Mononuclear cell (primary cell): ENCODE measurements around the gene FGR. TPM values are rescaled to one million over a fixed set of nuclear protein-coding genes. Genes with fewer than 3 reads are reported as not detected.

Experiments
- H3K27me3 ChIP-seq: 2 replicates; pipeline ENCODE4 v1.6.0; 2011; ENCODE audit warnings: low read length, control low read depth; ENCODE audit not compliant: insufficient read depth
- H3K4me1 ChIP-seq: 2 replicates; pipeline ENCODE4 v1.5.1; 2011; ENCODE audit warnings: mild to moderate bottlenecking, low read length, control low read depth; ENCODE audit not compliant: insufficient read depth
- H3K4me3 ChIP-seq: 2 replicates; pipeline ENCODE4 v1.5.1; 2011; ENCODE audit warnings: mild to moderate bottlenecking, low read length, moderate library complexity
- H3K9me3 ChIP-seq: 2 replicates; pipeline ENCODE4 v1.5.1; 2011; ENCODE audit warnings: low read depth, mild to moderate bottlenecking, control low read depth, low read length
- total RNA-seq: library from RNA; depleted of rRNA; stranded (reverse); fragments of >200 nt; gene quantifications from one replicate; pipeline ENCODE4 v1.2.3, GENCODE V29; 2012

Gene FGR
- total RNA-seq, 1 donor, result 123 TPM

GRCh38 chr1:27583479-27583878 lies 51.5 kb downstream of the FGR start:
- Histone ChIP-seq H3K9me3 (no peaks in the 10 kb centered on the region), H3K4me3 (no peak overlapping the region), H3K27me3 (no peaks in the 10 kb centered on the region), H3K4me1 (no peaks in the 10 kb centered on the region)

- Histone ChIP-seq H3K9me3 (no peaks in the 10 kb centered on the region), H3K4me1 (peaks cover 6% of the 10 kb centered on the region), H3K4me3 (no peak overlapping the region), H3K27me3 (no peaks in the 10 kb centered on the region)
These were observed 53.2 kb downstream of the FGR start for GRCh38 chr1:27581823-27582243.

GRCh38 chr1:27577504-27578188 lies 57.3 kb downstream of the FGR start:
- H3K4me1 ChIP-seq, result peaks cover 22% of the 10 kb centered on the region
- H3K27me3 ChIP-seq, result peaks cover 7% of the 10 kb centered on the region
- H3K4me3 ChIP-seq, result no peak overlapping the region
- H3K9me3 ChIP-seq, result no peaks in the 10 kb centered on the region

GRCh38 chr1:27576806-27577227 lies 58.2 kb downstream of the FGR start:
- Histone ChIP-seq H3K9me3 (no peaks in the 10 kb centered on the region), H3K27me3 (peaks cover 7% of the 10 kb centered on the region), H3K4me3 (no peak overlapping the region), H3K4me1 (peaks cover 22% of the 10 kb centered on the region)

GRCh38 chr1:27575840-27576331 lies 59.1 kb downstream of the FGR start:
- H3K27me3 ChIP-seq, result peaks cover 7% of the 10 kb centered on the region
- no peak overlapping the region for H3K4me3 ChIP-seq
- no peaks in the 10 kb centered on the region for H3K9me3 ChIP-seq
- peaks cover 22% of the 10 kb centered on the region for H3K4me1 ChIP-seq

GRCh38 chr1:27574871-27575831 lies 59.8 kb downstream of the FGR start:
- Histone ChIP-seq H3K4me3 (no peak overlapping the region), H3K27me3 (peaks cover 7% of the 10 kb centered on the region), H3K9me3 (no peaks in the 10 kb centered on the region), H3K4me1 (peaks cover 22% of the 10 kb centered on the region)

GRCh38 chr1:27574001-27574781 lies 60.8 kb downstream of the FGR start:
- peaks cover 7% of the 10 kb centered on the region for H3K27me3 ChIP-seq
- no peaks in the 10 kb centered on the region for H3K9me3 ChIP-seq
- H3K4me1 ChIP-seq, result peaks cover 24% of the 10 kb centered on the region
- H3K4me3 ChIP-seq, result no peak overlapping the region

- no peak overlapping the region for H3K4me3 ChIP-seq
- H3K27me3 ChIP-seq, result peaks cover 7% of the 10 kb centered on the region
- peaks cover 35% of the 10 kb centered on the region for H3K4me1 ChIP-seq
- no peaks in the 10 kb centered on the region for H3K9me3 ChIP-seq
These were observed 62.1 kb downstream of the FGR start for GRCh38 chr1:27572679-27573426.

GRCh38 chr1:27572019-27572678 lies 62.8 kb downstream of the FGR start:
- peaks cover 35% of the 10 kb centered on the region for H3K4me1 ChIP-seq
- H3K9me3 ChIP-seq, result no peaks in the 10 kb centered on the region
- H3K4me3 ChIP-seq, result no peak overlapping the region
- H3K27me3 ChIP-seq, result peaks cover 7% of the 10 kb centered on the region

- Histone ChIP-seq H3K4me3 (no peak overlapping the region), H3K4me1 (peaks cover 32% of the 10 kb centered on the region), H3K9me3 (no peaks in the 10 kb centered on the region), H3K27me3 (peaks cover 6% of the 10 kb centered on the region)
These were observed 63.5 kb downstream of the FGR start for GRCh38 chr1:27571439-27572018.

GRCh38 chr1:27570784-27571183 lies 64.2 kb downstream of the FGR start:
- Histone ChIP-seq H3K27me3 (no peaks in the 10 kb centered on the region), H3K4me1 (peaks cover 24% of the 10 kb centered on the region), H3K9me3 (no peaks in the 10 kb centered on the region), H3K4me3 (no peak overlapping the region)

- Histone ChIP-seq H3K27me3 (no peaks in the 10 kb centered on the region), H3K4me1 (peaks cover 24% of the 10 kb centered on the region), H3K4me3 (no peak overlapping the region), H3K9me3 (no peaks in the 10 kb centered on the region)
These were observed 64.6 kb downstream of the FGR start for GRCh38 chr1:27570356-27570755.

- Histone ChIP-seq H3K4me1 (peaks cover 20% of the 10 kb centered on the region), H3K4me3 (no peak overlapping the region), H3K9me3 (no peaks in the 10 kb centered on the region), H3K27me3 (no peaks in the 10 kb centered on the region)
These were observed 65.3 kb downstream of the FGR start for GRCh38 chr1:27569506-27570291.
